Type B pancreatic cell (in vitro differentiated cells): ENCODE data around the gene CIB2. TPM values are rescaled to one million over a fixed set of nuclear protein-coding genes. Genes with fewer than 3 reads are reported as not detected.

Experiments
- DNase-seq: peaks from one replicate; pipeline ENCODE4 v3.0.0; 2021; ENCODE audit warnings: mixed read lengths; ENCODE audit not compliant: unreplicated experiment; ENCODE audit errors: extremely low spot score
- H3K27ac Mint-ChIP-seq: 2 replicates; pipeline ENCODE4 v1.8.0; 2021; ENCODE audit warnings: mild to moderate bottlenecking, mixed read lengths
- H3K27me3 Mint-ChIP-seq: 2 replicates; pipeline ENCODE4 v1.8.0; 2021; ENCODE audit warnings: mixed read lengths
- H3K36me3 Mint-ChIP-seq: 2 replicates; pipeline ENCODE4 v1.8.0; 2021; ENCODE audit warnings: mixed read lengths
- H3K4me1 Mint-ChIP-seq: one replicate; pipeline ENCODE4 v1.8.0; 2021; ENCODE audit warnings: mixed read lengths; ENCODE audit not compliant: unreplicated experiment
- H3K4me3 Mint-ChIP-seq: 2 replicates; pipeline ENCODE4 v1.8.0; 2021; ENCODE audit warnings: mild to moderate bottlenecking, mixed read lengths
- H3K9me3 Mint-ChIP-seq: 2 replicates; pipeline ENCODE4 v1.8.0; 2021; ENCODE audit warnings: mixed read lengths
- CTCF ChIP-seq: fragments of 200-600 bp; sonication (generic); conservative IDR thresholded peaks from 2 replicates; pipeline ENCODE4 v1.5.0; 2021; ENCODE audit warnings: antibody characterized with exemption, mild to moderate bottlenecking
- total RNA-seq: library from RNA; stranded (reverse); gene quantifications from 2 replicates; pipeline ENCODE4 v1.2.1, GENCODE V29; 2021; ENCODE audit warnings: low replicate concordance

Gene CIB2
- total RNA-seq, 1 donor from 2014 or later = 20.1 TPM

DNA sequence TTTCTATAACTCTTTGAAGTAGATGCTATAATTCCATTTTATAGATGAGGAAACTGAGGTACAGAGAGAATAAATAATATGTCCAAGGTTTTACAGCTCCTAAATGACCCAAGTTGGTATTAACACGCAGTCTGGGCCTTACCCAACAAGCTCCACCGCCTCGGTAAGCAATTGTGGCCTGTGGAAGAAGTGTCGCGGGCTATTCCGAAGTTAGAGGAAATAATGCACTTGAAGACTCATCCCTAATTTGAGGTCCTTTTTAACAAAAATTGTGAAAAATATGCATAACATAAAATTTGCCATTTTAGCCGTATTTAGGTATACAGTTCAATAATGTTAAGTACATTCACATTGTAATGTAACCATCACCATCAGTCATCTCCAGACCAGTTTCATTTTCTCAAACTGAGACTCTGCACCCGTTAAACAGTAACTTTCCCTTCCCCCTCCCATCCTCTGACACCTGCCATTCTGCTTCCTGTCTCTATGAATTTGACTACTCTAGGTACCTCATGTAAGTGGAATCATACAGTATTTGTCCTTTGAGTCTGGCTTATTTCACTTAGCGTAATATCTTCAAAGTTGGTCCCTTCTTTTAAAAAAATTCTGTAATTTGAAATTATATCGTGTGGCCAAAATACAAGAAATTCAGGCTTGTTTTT is 36.1 kb upstream of the CIB2 start:
- no peaks in the 10 kb centered on the region for H3K4me1 Mint-ChIP-seq
- TF ChIP-seq CTCF = no peak
- H3K36me3 Mint-ChIP-seq = peaks cover 18% of the 10 kb centered on the region

GRCh38 chr15:78164010-78164409 is 32.8 kb upstream of the CIB2 start:
- no peaks in the 10 kb centered on the region for H3K27me3 Mint-ChIP-seq
- peaks cover 9% of the 10 kb centered on the region for H3K36me3 Mint-ChIP-seq
- no peak overlapping the region for H3K4me3 Mint-ChIP-seq
- no peaks in the 10 kb centered on the region for H3K4me1 Mint-ChIP-seq
- H3K27ac Mint-ChIP-seq = no peak overlapping the region
- no peak for TF ChIP-seq CTCF
- H3K9me3 Mint-ChIP-seq = no peaks in the 10 kb centered on the region
- DNase-seq = no peak

More for the DNA sequence above, 36.1 kb upstream of the CIB2 start:
- no peak for DNase-seq
- no peak overlapping the region for H3K27ac Mint-ChIP-seq
- H3K27me3 Mint-ChIP-seq = no peaks in the 10 kb centered on the region
- no peak overlapping the region for H3K4me3 Mint-ChIP-seq
- no peaks in the 10 kb centered on the region for H3K9me3 Mint-ChIP-seq

DNA sequence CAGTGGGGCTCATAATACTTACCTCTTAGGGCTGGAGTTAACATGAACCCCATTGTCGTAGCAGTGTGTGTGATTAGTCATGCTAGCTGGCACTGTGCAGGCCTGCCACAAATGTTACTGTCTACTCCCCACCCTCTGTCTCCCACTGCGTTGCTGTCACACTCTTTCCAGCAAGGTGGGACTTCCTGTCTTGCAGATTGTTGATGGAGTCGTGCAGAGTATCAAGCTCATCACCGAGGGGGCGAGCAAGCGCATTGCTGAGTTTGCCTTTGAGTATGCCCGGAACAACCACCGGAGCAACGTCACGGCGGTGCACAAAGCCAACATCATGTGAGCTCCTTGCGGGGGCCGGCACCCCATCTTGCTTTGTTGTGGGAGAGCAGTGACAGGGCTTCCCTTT is 30.8 kb upstream of the CIB2 start:
- TF ChIP-seq CTCF = no peak
- DNase-seq = no peak
- Mint-ChIP-seq H3K27me3 (no peaks in the 10 kb centered on the region), H3K4me1 (no peaks in the 10 kb centered on the region), H3K36me3 (peaks cover 8% of the 10 kb centered on the region), H3K9me3 (no peaks in the 10 kb centered on the region), H3K27ac (no peak overlapping the region), H3K4me3 (no peak overlapping the region)

DNA sequence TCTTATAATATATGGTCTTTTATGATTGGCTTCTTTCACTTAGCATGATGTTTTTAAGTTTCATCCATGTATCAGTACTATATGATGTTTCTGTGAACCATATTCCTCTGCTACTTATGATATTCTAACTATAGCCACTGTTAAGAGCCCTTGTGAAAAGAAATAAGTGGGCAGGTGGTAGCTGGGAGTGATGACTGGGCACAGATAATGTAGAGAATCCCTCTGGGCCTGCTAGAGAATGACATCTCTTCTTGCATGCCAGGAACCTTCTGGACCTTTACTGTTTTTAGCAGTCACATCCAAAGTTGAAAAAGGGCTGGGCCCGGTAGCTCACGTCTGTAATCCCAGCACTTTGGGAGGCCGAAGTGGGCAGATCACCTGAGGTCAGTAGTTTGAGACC is 28.1 kb upstream of the CIB2 start:
- no peak for TF ChIP-seq CTCF
- Mint-ChIP-seq H3K4me1 (no peaks in the 10 kb centered on the region), H3K27ac (no peak overlapping the region), H3K9me3 (no peaks in the 10 kb centered on the region), H3K36me3 (peaks cover 3% of the 10 kb centered on the region), H3K27me3 (no peaks in the 10 kb centered on the region), H3K4me3 (no peak overlapping the region)
- no peak for DNase-seq

DNA sequence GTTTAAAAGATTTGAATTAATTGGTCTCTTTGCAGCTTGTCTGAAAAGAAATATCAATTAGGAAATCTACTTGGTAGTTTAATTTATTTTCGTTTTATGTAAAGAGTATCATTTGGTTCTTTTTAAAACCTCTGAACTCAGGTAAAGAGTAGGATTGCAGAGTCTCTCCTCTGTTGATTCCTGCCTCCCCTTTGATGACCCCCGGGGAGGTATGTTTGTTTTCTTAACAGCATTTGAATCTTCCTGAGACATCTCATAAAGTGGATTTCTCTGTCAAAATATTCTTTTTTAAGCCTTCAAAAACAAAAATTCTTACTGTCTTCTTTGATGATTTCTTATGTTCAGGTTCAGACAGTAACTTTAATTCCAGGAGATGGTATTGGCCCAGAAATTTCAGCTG is 26.0 kb upstream of the CIB2 start:
- H3K9me3 Mint-ChIP-seq = no peaks in the 10 kb centered on the region
- H3K27me3 Mint-ChIP-seq = no peaks in the 10 kb centered on the region
- no peak for DNase-seq
- H3K4me3 Mint-ChIP-seq = no peak overlapping the region
- no peak overlapping the region for H3K27ac Mint-ChIP-seq
- H3K4me1 Mint-ChIP-seq = no peaks in the 10 kb centered on the region
- no peak for TF ChIP-seq CTCF
- H3K36me3 Mint-ChIP-seq = peaks cover 3% of the 10 kb centered on the region

DNA sequence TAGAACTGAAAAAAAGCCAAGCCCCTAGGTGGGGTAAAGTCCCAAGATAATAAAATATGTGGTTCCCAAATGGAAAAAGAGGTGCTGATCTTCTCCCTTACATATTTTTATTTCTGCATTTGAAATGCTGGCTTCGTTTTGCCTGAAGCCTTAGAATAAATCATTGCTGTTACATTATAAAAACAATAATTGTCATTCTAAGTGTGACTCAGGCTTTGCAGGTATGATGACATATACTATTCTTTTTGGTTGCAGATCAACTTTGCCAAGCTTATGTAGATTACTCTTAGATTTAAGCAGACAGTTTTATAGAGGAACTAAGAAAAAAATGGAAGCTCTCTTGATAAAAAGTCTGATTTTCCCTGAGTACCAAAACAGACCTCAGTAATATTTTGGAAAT is 25.4 kb upstream of the CIB2 start:
- no peak for DNase-seq
- H3K4me3 Mint-ChIP-seq = no peak overlapping the region
- H3K36me3 Mint-ChIP-seq = peaks cover 3% of the 10 kb centered on the region
- no peaks in the 10 kb centered on the region for H3K4me1 Mint-ChIP-seq
- H3K27me3 Mint-ChIP-seq = no peaks in the 10 kb centered on the region
- no peaks in the 10 kb centered on the region for H3K9me3 Mint-ChIP-seq
- H3K27ac Mint-ChIP-seq = no peak overlapping the region
- no peak for TF ChIP-seq CTCF
